ENCODE measurements around the gene RBBP8NL.

DNA sequence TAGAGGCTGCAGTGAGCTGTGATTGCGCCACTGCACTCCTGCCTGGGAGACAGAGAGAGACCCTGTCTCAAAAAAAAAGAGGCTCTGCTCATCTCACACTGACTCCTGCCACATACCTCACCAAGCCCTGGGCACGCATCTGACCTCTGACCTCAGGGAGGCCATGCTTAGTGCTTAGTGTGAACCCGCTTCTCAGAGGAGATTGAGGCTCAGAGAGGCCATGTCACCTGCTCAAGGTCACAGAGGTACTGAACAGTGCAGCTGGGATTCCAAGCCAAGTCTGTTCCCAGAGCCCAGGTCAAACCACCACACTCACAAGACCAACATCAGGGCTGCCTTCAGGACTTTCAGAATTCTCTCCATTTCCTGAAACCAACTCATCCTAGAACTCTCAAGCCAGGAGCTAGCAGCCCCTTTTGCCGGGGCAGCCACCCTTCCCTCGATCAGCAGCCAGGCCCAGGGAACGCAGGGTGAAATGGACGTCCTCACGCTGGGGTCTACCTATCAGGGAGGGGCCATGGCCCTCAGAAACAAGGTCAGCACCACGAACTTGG lies 23.1 kb downstream of the RBBP8NL start:
- no peak for TF ChIP-seq CTCF (conservative IDR thresholded peaks at IDR 0.05; ENCODE audit: low read length)
- no peak for TF ChIP-seq EZH2phosphoT487 (IDR thresholded peaks at IDR 0.05; ENCODE audit: borderline replicate concordance)
